ENCODE data around the gene PCNP. TPM values are rescaled to one million over a fixed set of nuclear protein-coding genes. Genes with fewer than 3 reads are reported as not detected.
A peak's percentile ranks its signal among the peaks of the same experiment; 100 is the strongest.

The PCNP gene
- total and polyA plus RNA-seq, 9 of the 15 experiments (the other 6 are each of a cell fraction or from before 2014, with no cell fraction given) = 54.3 to 170 (median 150) TPM

DNA sequence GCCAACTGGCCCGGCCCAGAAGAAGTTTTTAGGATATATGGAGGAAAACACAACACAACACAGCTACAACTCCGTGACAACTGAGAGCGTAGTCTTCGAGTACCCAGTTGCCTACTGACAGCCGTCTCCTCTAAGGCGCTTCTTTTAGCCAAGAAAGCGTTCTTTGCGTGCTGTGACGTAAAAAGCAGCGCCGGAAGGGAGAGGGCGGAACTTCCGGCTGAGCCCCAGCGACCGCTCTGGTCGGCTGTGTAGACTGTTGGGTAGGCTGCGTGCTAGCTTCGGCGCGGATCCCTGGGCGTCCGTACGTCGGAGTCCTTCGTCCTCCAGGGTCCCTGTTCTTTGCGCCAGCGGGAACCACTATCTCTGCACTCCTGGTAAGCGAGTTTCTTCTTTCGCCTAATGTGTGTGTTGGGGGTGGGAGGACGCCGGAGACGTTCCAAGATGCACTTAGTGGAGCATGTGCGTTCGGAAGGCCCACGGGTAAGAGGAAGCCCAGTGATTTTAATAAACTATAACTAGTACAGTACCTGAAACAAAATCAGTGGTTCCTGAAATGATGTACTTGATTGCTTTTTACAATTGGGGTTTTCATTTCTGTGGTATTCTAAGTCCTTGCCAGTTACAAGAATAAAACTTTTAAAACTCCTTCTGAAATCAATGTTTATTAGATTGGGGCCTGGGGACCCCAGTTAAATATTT is 12.2 kb upstream of the PCNP start, which contains the start of gene TRMT10C (continued):
- TF ChIP-seq RERE (CRISPR knock-in tag; IDR thresholded peaks at IDR 0.05; ENCODE audit: borderline replicate concordance) (no peak), ZBTB34 (CRISPR knock-in tag; IDR thresholded peaks at IDR 0.05) (no peak), ETV1 (tag; conservative IDR thresholded peaks at IDR 0.05; ENCODE audit: low read depth) (no peak), ZNF134 (CRISPR knock-in tag; conservative IDR thresholded peaks at IDR 0.05) (no peak), SMAD2 (IDR thresholded peaks at IDR 0.05; ENCODE audit: low read depth, low read length) (no peak), GATA2 (CRISPR knock-in tag; IDR thresholded peaks at IDR 0.05) (no peak), PATZ1 (CRISPR knock-in tag; IDR thresholded peaks at IDR 0.05; ENCODE audit: borderline replicate concordance) (no peak), TARDBP (IDR thresholded peaks at IDR 0.05) (no peak), POLR2A (conservative IDR thresholded peaks at IDR 0.05) (peak; percentile 91), PURB (CRISPR knock-in tag; IDR thresholded peaks at IDR 0.05; ENCODE audit: low read depth) (no peak), ATF3 (IDR thresholded peaks at IDR 0.05) (no peak), ATF3 (CRISPR knock-in tag; conservative IDR thresholded peaks at IDR 0.05) (no peak), KAT2B (IDR thresholded peaks at IDR 0.05; ENCODE audit: low read depth, low read length) (no peak), SOX6 (IDR thresholded peaks at IDR 0.05) (peak; percentile 59), ZBED1 (IDR thresholded peaks at IDR 0.05) (no peak), ZNF644 (tag; IDR thresholded peaks at IDR 0.05; ENCODE audit: low read depth) (no peak), ELF4 (CRISPR knock-in tag; IDR thresholded peaks at IDR 0.05) (no peak), ASH1L (IDR thresholded peaks at IDR 0.05; ENCODE audit: borderline replicate concordance, low read depth, partially characterized antibody) (no peak)

All from K562 (cell line).